Activated CD8-positive, alpha-beta memory T cell treated with anti-CD3 and anti-CD28 coated beads, Interleukin-2, amount 50 U/mL, for 48 hours (primary cell): Measurements from ENCODE around the gene RGMB.
A peak's percentile ranks its signal among the peaks of the same experiment; 100 is the strongest.
"Not testable (repeated sequence)": the region's sequence is repeated elsewhere in the genome, so short reads cannot be mapped to it uniquely, and the experiment has no call there.

Experiments
- DNase-seq: peaks from one replicate; pipeline ENCODE4 v3.0.0-alpha.2; 2020

The RGMB gene, protein sequence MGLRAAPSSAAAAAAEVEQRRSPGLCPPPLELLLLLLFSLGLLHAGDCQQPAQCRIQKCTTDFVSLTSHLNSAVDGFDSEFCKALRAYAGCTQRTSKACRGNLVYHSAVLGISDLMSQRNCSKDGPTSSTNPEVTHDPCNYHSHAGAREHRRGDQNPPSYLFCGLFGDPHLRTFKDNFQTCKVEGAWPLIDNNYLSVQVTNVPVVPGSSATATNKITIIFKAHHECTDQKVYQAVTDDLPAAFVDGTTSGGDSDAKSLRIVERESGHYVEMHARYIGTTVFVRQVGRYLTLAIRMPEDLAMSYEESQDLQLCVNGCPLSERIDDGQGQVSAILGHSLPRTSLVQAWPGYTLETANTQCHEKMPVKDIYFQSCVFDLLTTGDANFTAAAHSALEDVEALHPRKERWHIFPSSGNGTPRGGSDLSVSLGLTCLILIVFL

DNA sequence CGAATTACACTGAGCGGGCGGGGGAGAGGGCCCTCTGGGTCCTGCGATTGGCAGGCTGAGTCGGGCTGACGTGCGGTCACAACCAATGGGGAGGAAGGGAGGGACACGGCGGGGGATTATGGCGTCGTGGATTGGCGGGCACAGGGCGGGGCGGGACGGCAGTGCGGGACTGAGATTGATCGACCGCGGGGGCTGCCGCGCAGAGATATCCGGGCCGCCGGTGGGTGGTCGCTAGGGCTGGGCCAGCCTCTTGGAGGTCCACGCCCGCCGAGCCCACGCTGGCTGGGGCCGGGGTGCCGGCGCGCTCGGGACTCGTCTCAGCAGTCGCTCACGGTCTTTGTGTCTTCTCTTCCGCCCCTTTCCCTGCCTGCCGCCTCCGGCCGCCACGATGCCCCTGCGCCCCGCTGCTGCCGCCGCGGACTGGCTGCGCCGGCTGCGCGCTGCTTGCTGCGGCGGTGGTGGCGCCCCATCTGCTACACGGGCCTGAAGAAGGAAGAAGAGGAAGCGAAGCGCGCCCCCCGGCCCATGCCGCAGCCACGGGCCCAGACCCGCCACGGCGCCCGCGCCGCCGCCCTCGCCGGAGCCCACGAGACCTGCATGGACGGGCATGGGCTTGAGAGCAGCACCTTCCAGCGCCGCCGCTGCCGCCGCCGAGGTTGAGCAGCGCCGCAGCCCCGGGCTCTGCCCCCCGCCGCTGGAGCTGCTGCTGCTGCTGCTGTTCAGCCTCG lies at the start of gene RGMB:
RGMB (plus strand) TSS at position 200 of the 728 bp plus-strand sequence; CDS start at position 608, 408 bp downstream.
- peak; percentile 91 for DNase-seq

GRCh38 chr5:98726258-98726657 lies 47.2 kb upstream of the RGMB start:
- DNase-seq: no peak

GRCh38 chr5:98727686-98728085 lies 45.8 kb upstream of the RGMB start:
- no peak for DNase-seq

- DNase-seq: no peak
These were observed 38.8 kb upstream of the RGMB start for GRCh38 chr5:98734646-98735045.

- no peak for DNase-seq
These were observed 37.5 kb upstream of the RGMB start for GRCh38 chr5:98735806-98736507.

DNA sequence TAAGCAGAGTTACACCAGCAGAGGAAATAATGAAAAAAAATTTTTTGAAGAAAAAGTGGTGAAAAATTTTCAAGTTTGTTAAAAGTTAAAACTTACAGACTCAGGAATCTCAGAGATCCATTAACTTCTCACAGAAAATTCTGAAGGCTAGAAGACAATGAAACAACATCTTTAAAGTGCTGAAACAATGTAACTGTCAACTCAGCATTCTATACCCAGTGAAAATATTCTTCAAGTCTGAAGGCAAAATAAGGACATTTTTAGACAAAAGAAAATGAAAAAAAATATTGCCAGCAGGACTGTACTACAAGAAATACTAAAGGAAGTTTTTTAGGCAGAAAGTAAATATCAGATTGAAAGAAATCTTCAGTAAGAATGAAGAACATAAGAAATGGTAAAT lies 36.7 kb upstream of the RGMB start:
- DNase-seq: no peak

DNA sequence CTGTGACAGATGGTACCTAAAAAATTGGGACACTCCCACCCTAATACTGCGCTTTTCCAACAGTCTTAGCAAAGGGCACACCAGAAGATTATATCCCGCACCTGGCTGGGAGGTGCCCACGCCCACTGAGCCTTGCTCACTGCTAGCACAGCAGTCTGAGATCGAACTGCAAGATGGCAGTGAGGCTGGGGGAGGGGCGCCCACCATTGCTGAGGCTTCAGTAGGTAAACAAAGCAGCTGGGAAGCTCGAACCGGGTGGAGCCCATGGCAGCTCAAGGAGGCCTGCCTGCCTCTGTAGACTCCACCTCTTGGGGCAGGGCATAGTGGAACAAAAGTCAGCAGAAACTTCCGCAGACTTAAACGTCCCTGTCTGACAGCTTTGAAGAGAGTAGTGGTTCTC lies 36.0 kb upstream of the RGMB start:
- DNase-seq: not testable (repeated sequence)

GRCh38 chr5:98738481-98739149 lies 34.8 kb upstream of the RGMB start:
- DNase-seq: not testable (repeated sequence)

DNA sequence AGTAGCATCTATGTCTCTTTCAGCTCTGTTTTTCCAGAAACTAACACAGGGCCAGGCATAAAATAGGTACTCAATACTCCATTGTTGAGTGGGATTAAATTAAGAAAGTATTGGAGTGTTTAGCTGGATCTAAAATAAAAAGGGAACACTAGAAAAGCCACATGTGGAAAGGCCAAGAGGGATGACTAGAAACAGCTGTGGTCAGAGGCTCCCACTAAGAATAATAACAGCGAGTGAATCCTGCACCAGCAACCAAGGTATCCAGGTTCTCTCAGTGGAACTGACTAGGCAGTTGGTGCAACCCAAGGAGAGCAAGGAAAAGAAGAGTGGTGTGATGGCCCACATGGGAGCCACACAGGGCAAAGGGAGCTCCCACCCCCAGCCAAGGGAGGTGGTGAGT lies 31.5 kb upstream of the RGMB start:
- no peak for DNase-seq

DNA sequence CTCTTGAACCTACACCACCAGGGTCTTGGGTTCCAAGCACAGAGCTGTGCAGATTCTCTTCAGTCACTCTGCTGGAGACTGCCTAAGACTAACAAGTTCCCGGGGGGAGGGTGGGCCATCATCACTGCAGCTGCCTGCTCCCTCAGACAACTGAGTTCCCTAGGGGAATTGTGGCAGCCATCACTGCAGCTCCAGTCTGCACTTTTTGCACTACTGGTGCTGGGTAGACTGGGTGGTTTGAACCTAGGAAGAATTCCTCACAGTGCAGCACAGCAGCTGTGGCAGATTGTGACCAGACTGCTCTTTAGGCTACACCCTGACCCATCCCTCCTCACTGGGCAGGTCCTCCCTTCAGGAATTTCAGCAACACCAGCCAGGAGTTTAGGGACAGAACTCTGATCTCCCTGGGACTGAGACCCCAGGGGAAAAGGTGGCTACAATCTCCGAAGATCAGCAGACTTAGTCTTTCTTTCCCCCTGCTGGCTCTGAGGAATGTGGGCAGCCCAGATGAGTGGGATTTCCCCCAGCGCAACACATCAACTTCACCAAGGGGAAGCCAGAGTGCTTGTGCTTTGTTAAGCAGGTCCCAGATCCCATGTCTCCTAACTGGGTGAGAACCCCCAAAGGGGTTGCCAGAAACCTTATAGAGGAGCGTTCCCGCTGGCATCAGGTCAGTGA lies 30.9 kb upstream of the RGMB start:
- DNase-seq: no peak

- DNase-seq: not testable (repeated sequence)
These were observed 25.2 kb upstream of the RGMB start for GRCh38 chr5:98748259-98748658.

DNA sequence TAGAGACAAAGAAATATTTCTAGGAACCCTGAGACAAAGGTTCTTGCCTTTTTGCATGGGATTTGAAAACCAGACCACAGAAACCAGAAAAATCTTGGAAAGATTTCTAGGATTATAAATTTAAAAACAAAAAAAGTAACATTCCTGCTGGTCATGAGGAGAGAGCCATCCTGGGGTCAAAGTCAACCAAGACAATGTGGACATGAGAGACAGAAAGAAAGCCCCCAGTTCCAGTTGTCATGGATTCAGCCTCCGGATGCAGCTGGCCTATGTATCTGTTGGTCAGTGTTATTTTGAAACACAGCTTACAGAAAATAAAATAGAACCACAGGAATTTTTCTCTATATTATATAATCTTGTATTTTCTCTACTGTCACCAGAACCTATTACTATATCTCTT lies 24.4 kb upstream of the RGMB start:
- no peak for DNase-seq

DNA sequence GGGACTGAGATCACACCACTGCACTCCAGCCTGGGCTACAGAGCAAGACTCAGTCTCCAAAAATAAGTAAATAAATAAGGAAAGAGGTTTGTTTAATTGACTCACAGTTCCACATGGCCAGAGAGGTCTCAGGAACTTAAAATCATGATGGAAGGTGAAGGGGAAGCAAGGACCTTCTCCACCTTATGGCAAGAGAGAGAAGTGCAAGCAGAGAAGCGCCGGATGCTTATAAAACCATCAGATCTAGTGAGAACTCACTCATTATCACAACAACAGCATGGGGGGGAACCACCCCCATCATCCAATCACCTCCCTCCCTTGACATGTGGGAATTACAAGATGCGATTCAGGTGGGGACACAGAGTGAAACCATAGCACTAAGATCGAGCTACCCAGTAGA lies 22.8 kb upstream of the RGMB start:
- no peak for DNase-seq

GRCh38 chr5:98752331-98752730 lies 21.1 kb upstream of the RGMB start:
- DNase-seq: not testable (repeated sequence)

GRCh38 chr5:98752801-98753200 lies 20.7 kb upstream of the RGMB start:
- not testable (repeated sequence) for DNase-seq

DNA sequence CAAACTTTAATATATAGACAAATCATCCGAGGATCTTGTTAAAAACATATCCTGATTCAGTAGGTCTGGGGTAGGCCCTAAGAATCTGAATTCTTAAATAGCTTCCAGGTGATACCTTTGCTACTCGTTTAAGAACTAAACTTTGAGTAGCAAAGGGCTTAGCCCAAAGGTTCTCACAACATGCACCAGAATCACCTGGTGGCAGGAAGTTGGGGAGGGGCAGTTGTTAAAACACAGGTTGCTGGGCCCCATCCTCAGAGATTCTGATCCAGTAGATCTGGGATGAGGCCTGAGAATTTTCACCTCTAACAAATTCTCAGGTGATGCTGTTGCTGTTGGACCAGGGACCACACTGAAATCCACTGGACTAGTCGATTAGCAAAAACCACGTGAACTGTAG lies 20.0 kb upstream of the RGMB start:
- DNase-seq: no peak

- DNase-seq: no peak
These were observed 18.1 kb upstream of the RGMB start for GRCh38 chr5:98755406-98755805.

DNA sequence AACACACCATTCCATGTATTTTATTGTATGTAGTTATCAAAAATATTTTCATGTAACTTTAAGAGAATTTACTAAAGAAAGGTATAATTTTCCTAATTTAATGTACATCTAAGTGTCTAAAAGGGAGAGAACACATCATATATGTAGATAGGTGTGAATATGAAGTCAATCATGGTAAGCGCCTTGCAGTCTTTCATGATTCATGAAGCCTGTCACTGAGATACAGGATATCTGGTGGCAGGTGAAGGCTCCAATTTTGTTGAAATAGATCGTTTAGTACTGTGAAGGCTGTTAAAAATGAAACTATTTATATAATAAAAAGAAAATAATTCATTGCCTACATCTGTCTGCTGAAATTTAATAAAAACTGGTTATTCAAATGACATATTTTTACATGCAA lies 15.5 kb upstream of the RGMB start:
- no peak for DNase-seq

GRCh38 chr5:98763001-98763630 lies 10.3 kb upstream of the RGMB start:
- DNase-seq: no peak

GRCh38 chr5:98765815-98766214 lies 7.6 kb upstream of the RGMB start:
- no peak for DNase-seq

- no peak for DNase-seq
These were observed 5.9 kb upstream of the RGMB start for GRCh38 chr5:98767581-98767980.
